Breast epithelium (tissue), 4 donors: ENCODE results near the gene DNMBP. TPM values are rescaled to one million over a fixed set of nuclear protein-coding genes. Genes with fewer than 3 reads are reported as not detected.
A peak's percentile ranks its signal among the peaks of the same experiment; 100 is the strongest.

Experiments used
- DNase-seq, 2 donors: peaks; one replicate each; pipeline ENCODE4 v3.0.0-alpha.2; 2019; ENCODE audit warnings: low spot score in 2 of 2
- H3K27ac ChIP-seq, 2 donors: fragments of 200-600 bp; sonication (generic) in 1 of 2; one replicate each; pipeline ENCODE4 v1.5.1; 2016 to 2019; ENCODE audit warnings: mild to moderate bottlenecking in 1 of 2
- H3K27me3 ChIP-seq, 2 donors: fragments of 200-600 bp; sonication (generic) in 1 of 2; one replicate each; pipeline versions ENCODE4 v1.5.1 to v1.6.0; 2017 to 2019; ENCODE audit warnings: control low read depth in 1 of 2, mild to moderate bottlenecking in 1 of 2
- H3K36me3 ChIP-seq: fragments of 200-600 bp; one replicate; pipeline ENCODE4 v1.5.1; 2019
- H3K4me1 ChIP-seq, 2 donors: fragments of 200-600 bp; sonication (generic); one replicate each; pipeline ENCODE4 v1.5.1; 2016 to 2019; ENCODE audit warnings: control low read depth in 1 of 2
- H3K4me3 ChIP-seq, 3 donors: fragments of 200-600 bp; sonication (generic); 1 replicate in 2 of 3; 2 replicates in 1 of 3; pipeline ENCODE4 v1.5.1; 2016 to 2019; ENCODE audit warnings: mild to moderate bottlenecking in 3 of 3, moderate library complexity in 2 of 3
- H3K9me3 ChIP-seq, 2 donors: fragments of 200-600 bp; sonication (generic) in 1 of 2; one replicate each; pipeline ENCODE4 v1.5.1; 2016 to 2019; ENCODE audit warnings: control low read depth in 1 of 2
- CTCF ChIP-seq, 3 donors: fragments of 450-650 bp; IDR thresholded peaks; one replicate each; pipeline ENCODE4 v1.5.1; 2016 to 2017; ENCODE audit warnings: antibody characterized with exemption in 3 of 3, mild to moderate bottlenecking in 3 of 3, moderate library complexity in 3 of 3
- POLR2A ChIP-seq: fragments of 450-650 bp; IDR thresholded peaks from one replicate; pipeline ENCODE4 v1.6.1; 2016; ENCODE audit warnings: antibody characterized with exemption, mild to moderate bottlenecking, moderate library complexity
- POLR2AphosphoS5 ChIP-seq, 3 donors: sonication (generic); formaldehyde crosslinking; IDR thresholded peaks; one replicate each; pipeline ENCODE4 v1.6.1; 2017; ENCODE audit warnings: antibody characterized with exemption in 3 of 3
- intact Hi-C: fragments of 100-400 bp; cut with DNase I; formaldehyde crosslinking; loops from one replicate; pipeline ENCODE4 v1.15.1; 2023; ENCODE audit warnings: low total_unique reads
- total RNA-seq, 3 donors: library from RNA; depleted of rRNA; stranded (reverse); fragments of >200 nt; gene quantifications; one replicate each; pipeline ENCODE4 v1.1.0, GENCODE V29; 2016

Gene DNMBP
- total RNA-seq, 3 donors from 2014 or later, result 15.1 to 20.6 (median 15.5) TPM

- H3K27ac ChIP-seq, result peak overlapping the region in 1 of 2 donors; percentile 39
- TF ChIP-seq POLR2A, result no peak
These were observed 25.3 kb downstream of the DNMBP start for GRCh38 chr10:99984211-99985034.

GRCh38 chr10:99983280-99983988 is 26.3 kb downstream of the DNMBP start:
- Histone ChIP-seq H3K4me3 (peak overlapping the region in 1 of 3 donors; percentile 8), H3K36me3 (no peaks in the 10 kb centered on the region), H3K27me3 (no peaks in the 10 kb centered on the region), H3K9me3 (no peaks in the 10 kb centered on the region), H3K4me1 (no peaks in the 10 kb centered on the region), H3K27ac (peak overlapping the region; percentile 71 to 85)
- no peak for DNase-seq
- intact Hi-C loops, result no loop called here
- TF ChIP-seq CTCF (IDR thresholded peaks at IDR 0.05) (no peak), POLR2AphosphoS5 (IDR thresholded peaks at IDR 0.05) (peak in 1 of 3 donors; percentile 32), POLR2A (no peak)

More at GRCh38 chr10:99984211-99985034, 25.3 kb downstream of the DNMBP start:
- Histone ChIP-seq H3K36me3 (no peaks in the 10 kb centered on the region), H3K4me1 (no peaks in the 10 kb centered on the region), H3K27me3 (no peaks in the 10 kb centered on the region), H3K9me3 (no peaks in the 10 kb centered on the region), H3K4me3 (no peak overlapping the region)
- no peak for DNase-seq
- intact Hi-C loops, result no loop called here

- no peak for DNase-seq
- intact Hi-C loops, result no loop called here
- no peaks in the 10 kb centered on the region for H3K9me3 ChIP-seq
- H3K4me1 ChIP-seq, result no peaks in the 10 kb centered on the region
- no peaks in the 10 kb centered on the region for H3K36me3 ChIP-seq
- no peaks in the 10 kb centered on the region for H3K27me3 ChIP-seq
- no peak for TF ChIP-seq POLR2A
- peak overlapping the region; percentile 71 to 85 for H3K27ac ChIP-seq
- no peak overlapping the region for H3K4me3 ChIP-seq
These were observed 27.0 kb downstream of the DNMBP start for GRCh38 chr10:99982728-99983127.

- Histone ChIP-seq H3K4me1 (no peaks in the 10 kb centered on the region), H3K27me3 (no peaks in the 10 kb centered on the region), H3K9me3 (no peaks in the 10 kb centered on the region), H3K36me3 (no peaks in the 10 kb centered on the region), H3K27ac (peak overlapping the region; percentile 54 to 71), H3K4me3 (no peak overlapping the region)
- intact Hi-C loops, result no loop called here
- DNase-seq, result no peak
- TF ChIP-seq CTCF (IDR thresholded peaks at IDR 0.05) (no peak), POLR2AphosphoS5 (IDR thresholded peaks at IDR 0.05) (no peak), POLR2A (no peak)
These were observed 28.1 kb downstream of the DNMBP start for GRCh38 chr10:99981581-99982199.

- no peaks in the 10 kb centered on the region for H3K4me1 ChIP-seq
- intact Hi-C loops, result no loop called here
- H3K9me3 ChIP-seq, result no peaks in the 10 kb centered on the region
- no peak for DNase-seq
- H3K4me3 ChIP-seq, result no peak overlapping the region
- no peak for TF ChIP-seq POLR2AphosphoS5 (IDR thresholded peaks at IDR 0.05)
- no peak for TF ChIP-seq CTCF (IDR thresholded peaks at IDR 0.05)
- no peak for TF ChIP-seq POLR2A
- no peaks in the 10 kb centered on the region for H3K27me3 ChIP-seq
- H3K27ac ChIP-seq, result no peak overlapping the region
- H3K36me3 ChIP-seq, result no peaks in the 10 kb centered on the region
These were observed 30.6 kb downstream of the DNMBP start for GRCh38 chr10:99979066-99979685.
